ENCODE results near the gene ITM2C.

Gene ITM2C

DNA sequence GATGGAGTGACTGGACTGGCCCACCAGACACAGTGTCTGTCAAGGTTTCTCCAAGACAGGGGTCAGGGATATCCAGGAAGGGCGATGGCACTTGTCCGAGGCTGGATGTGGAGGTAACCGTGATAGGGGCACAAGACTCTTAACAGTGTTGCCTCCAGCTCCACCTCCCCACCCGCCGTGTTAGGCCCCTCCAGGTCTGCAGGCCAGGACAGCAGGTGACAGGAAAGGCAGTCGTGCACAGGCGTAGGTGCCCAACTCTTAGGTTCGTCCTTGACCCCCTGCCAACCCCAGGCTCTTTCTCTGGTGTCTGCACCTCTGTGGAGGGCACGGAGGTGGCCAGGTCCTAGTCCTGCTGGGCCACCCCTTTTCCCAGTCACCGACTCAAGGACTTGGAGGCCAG, 10.1 kb downstream of the ITM2C start:
- TF ChIP-seq, protein P1, sequence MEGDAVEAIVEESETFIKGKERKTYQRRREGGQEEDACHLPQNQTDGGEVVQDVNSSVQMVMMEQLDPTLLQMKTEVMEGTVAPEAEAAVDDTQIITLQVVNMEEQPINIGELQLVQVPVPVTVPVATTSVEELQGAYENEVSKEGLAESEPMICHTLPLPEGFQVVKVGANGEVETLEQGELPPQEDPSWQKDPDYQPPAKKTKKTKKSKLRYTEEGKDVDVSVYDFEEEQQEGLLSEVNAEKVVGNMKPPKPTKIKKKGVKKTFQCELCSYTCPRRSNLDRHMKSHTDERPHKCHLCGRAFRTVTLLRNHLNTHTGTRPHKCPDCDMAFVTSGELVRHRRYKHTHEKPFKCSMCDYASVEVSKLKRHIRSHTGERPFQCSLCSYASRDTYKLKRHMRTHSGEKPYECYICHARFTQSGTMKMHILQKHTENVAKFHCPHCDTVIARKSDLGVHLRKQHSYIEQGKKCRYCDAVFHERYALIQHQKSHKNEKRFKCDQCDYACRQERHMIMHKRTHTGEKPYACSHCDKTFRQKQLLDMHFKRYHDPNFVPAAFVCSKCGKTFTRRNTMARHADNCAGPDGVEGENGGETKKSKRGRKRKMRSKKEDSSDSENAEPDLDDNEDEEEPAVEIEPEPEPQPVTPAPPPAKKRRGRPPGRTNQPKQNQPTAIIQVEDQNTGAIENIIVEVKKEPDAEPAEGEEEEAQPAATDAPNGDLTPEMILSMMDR (conservative IDR thresholded peaks at IDR 0.05): no peak
- H3K27ac ChIP-seq: no peak overlapping the region

DNA sequence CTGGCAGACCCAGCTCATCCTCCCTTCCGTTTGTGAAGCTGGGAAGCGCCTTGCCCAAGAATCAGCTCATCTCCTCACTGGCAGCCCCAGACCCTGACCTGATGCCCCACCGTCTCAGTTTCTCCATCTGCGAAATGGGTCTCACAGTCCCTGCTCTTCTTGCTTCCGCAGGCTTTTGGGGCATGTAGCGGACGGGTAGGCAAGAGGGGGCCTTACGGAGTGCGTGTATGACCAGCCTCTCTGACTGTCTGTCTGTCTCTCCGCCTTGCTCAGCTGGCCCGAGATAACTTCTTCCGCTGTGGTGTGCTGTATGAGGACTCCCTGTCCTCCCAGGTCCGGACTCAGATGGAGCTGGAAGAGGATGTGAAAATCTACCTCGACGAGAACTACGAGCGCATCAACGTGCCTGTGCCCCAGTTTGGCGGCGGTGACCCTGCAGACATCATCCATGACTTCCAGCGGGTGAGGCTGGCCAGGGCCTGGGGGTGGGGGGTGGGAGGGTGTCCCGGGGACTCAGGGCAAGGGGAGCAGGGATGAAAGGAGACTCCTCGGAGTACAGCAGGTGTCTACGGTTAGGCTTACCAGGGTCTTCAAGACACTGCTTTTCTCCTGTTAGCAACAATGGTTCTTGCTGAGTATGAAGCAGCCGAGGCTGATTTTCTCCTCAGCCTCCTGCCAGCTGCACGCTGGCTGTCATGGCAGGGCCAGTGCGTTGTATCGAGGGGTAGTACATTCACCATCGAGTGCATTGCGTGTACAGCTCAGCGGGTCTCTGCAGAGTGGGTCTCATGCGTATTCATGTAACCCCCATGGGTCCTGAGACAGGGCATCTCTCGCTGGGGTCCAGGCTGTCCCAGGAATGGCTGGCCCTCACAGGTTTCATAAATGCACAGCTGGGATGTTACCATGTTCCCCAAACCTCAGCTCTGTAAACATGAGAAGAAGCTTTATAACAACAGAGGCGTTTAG, 10.9 kb downstream of the ITM2C start:
- H3K27ac ChIP-seq: no peak overlapping the region
- TF ChIP-seq, protein P1 (conservative IDR thresholded peaks at IDR 0.05): no peak
- TF ChIP-seq ZFX (IDR thresholded peaks at IDR 0.05): no peak

- no peak for TF ChIP-seq ZFX (IDR thresholded peaks at IDR 0.05)
- TF ChIP-seq, protein P1 (conservative IDR thresholded peaks at IDR 0.05): no peak
- H3K27ac ChIP-seq: no peak overlapping the region
These were observed 12.5 kb downstream of the ITM2C start for GRCh38 chr2:230877116-230877758.

- H3K27ac ChIP-seq: no peak overlapping the region
- TF ChIP-seq ZFX (IDR thresholded peaks at IDR 0.05): no peak
- TF ChIP-seq, protein P1 (conservative IDR thresholded peaks at IDR 0.05): no peak
These were observed 13.2 kb downstream of the ITM2C start for GRCh38 chr2:230877759-230878598.

GRCh38 chr2:230878599-230879188, 14.0 kb downstream of the ITM2C start:
- no peak overlapping the region for H3K27ac ChIP-seq
- TF ChIP-seq ZFX (IDR thresholded peaks at IDR 0.05): no peak
- TF ChIP-seq, protein P1 (conservative IDR thresholded peaks at IDR 0.05): no peak

DNA sequence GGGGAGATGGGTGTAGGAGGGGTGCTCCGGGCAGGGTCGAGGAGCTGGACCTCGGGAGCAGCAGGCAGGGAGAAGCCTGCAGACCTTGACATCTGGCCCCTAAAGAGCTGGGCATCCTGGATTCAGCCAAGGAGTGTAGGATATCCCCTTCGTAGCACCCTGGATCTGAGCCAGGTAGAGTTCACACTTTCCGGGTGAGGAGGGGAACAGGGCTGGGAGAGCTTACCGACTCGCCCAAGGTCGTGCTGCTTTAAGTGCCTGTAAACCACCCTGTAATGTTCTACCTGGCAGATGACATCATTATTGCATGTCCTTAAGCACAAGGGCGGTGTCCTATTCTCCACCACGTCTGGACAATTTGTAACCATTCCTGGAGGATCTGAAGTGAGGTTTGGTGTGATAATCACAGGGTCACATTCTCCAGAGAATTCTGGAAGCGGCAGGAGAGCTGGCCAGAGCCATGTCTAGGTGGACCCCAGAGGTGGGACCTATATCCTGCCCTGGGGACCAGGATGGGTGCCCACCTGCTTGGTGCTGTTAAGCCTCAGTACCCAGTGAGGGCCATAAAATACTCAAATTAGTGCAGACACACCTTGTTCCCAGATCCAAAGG, 14.6 kb downstream of the ITM2C start:
- TF ChIP-seq ZFX (IDR thresholded peaks at IDR 0.05): no peak
- TF ChIP-seq, protein P1 (conservative IDR thresholded peaks at IDR 0.05): no peak
- no peak overlapping the region for H3K27ac ChIP-seq
